Right lobe of liver (tissue), 4 donors: ENCODE measurements around the gene SULT4A1.

ENCODE experiments used
- CTCF ChIP-seq, 4 donors: fragments of 200-600 bp in 3 of 4; fragments of 450-650 bp in 1 of 4; IDR thresholded peaks; one replicate each; pipeline versions ENCODE4 v1.5.1 to v1.8.0; 2016 to 2022; ENCODE audit warnings: antibody characterized with exemption in 4 of 4, mild to moderate bottlenecking in 2 of 4
- POLR2A ChIP-seq: fragments of 450-650 bp; IDR thresholded peaks from one replicate; pipeline ENCODE4 v1.6.1; 2017; ENCODE audit warnings: antibody characterized with exemption, mild to moderate bottlenecking
- donor health status: DM: no; HTN: no; CAD: no.
- donor health status: DM: no; HTN: no; CAD: no.
- donor health status: DM: no; HTN: yes; CAD: no.

- no peak for TF ChIP-seq POLR2A
- no peak for TF ChIP-seq CTCF (IDR thresholded peaks at IDR 0.05)
Measured at GRCh38 chr22:43846966-43847365, 15.3 kb downstream of the SULT4A1 start.
